Measurements from ENCODE around the gene GADD45GIP1. TPM values are rescaled to one million over a fixed set of nuclear protein-coding genes. Genes with fewer than 3 reads are reported as not detected.
"Not testable (repeated sequence)": the region's sequence is repeated elsewhere in the genome, so short reads cannot be mapped to it uniquely, and the experiment has no call there.

GADD45GIP1 gene
- total RNA-seq, 1 experiment from 2014 or later, result 23.2 TPM

DNA sequence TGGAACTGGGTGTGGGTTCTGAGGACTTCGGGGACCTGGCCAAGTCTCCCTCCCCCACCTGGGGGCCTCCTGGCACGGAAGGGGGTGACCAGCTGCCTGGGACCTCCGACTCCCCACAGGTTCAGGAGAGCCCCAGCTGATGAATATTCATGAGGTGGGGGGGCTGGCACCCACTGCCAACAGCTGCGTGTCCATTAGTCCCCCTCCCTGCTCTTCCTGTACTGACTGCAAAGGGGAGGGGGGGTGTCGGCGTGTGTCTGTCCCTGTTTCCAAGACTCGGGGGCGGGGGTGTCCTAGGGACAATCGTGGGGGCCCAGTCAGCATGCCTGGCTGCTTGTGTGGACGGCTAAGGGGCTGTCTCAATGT lies 27.6 kb upstream of the GADD45GIP1 start:
- Histone ChIP-seq H4K20me1 (ENCODE audit: insufficient read depth, low read depth, low read length) (no peaks in the 10 kb centered on the region), H3K9ac (ENCODE audit: low read length) (no peak overlapping the region), H2AFZ (ENCODE audit: low read length) (no peak overlapping the region), H3K27me3 (ENCODE audit: low read length) (no peaks in the 10 kb centered on the region), H3K36me3 (ENCODE audit: insufficient read depth, low read length) (no peaks in the 10 kb centered on the region), H3K4me1 (ENCODE audit: low read length) (peaks cover 5% of the 10 kb centered on the region), H3K9me3 (ENCODE audit: low read length) (no peaks in the 10 kb centered on the region; the same call in 1 of the 2 replicates), H3K79me2 (ENCODE audit: low read length) (no peaks in the 10 kb centered on the region), H3K27ac (ENCODE audit: low read length) (no peak overlapping the region), H3K4me2 (ENCODE audit: low read depth, low read length, poor library complexity, severe bottlenecking) (no peak overlapping the region), H3K9me2 (replicated peaks; ENCODE audit: insufficient read depth, low read length) (no peaks in the 10 kb centered on the region), H3K4me3 (ENCODE audit: low read length) (no peak overlapping the region)
- no peak for DNase-seq

DNA sequence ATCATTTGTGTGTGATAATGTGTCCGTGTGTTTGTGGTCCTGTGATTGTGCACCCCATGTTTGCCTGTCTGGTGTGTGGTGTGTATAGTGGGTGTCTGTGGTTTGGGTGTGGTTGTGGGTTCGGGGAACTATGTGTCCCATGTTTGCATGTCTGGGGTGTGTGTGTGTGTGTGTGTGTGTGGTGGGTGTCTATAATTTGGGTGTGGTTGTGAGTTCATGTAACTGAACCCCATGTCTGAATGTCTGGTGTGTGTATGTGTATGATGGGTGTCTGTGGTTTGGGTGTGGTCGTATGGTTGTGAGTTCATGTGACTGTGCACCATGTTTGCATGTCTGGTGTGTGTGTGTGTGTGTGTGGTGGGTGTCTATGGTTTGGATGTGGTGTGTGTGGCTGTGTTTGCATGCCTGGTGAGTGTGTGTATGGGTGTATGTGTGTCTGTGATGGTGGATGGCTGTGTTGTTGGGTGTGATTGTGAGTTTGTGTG lies 27.2 kb upstream of the GADD45GIP1 start:
- Histone ChIP-seq H2AFZ (ENCODE audit: low read length) (no peak overlapping the region), H3K4me2 (ENCODE audit: low read depth, low read length, poor library complexity, severe bottlenecking) (no peak overlapping the region), H3K27ac (ENCODE audit: low read length) (no peak overlapping the region), H3K4me3 (ENCODE audit: low read length) (no peak overlapping the region), H3K9ac (ENCODE audit: low read length) (no peak overlapping the region), H3K4me1 (ENCODE audit: low read length) (peaks cover 5% of the 10 kb centered on the region), H3K27me3 (ENCODE audit: low read length) (no peaks in the 10 kb centered on the region), H3K79me2 (ENCODE audit: low read length) (no peaks in the 10 kb centered on the region), H3K9me2 (replicated peaks; ENCODE audit: insufficient read depth, low read length) (no peaks in the 10 kb centered on the region), H4K20me1 (ENCODE audit: insufficient read depth, low read depth, low read length) (no peaks in the 10 kb centered on the region), H3K36me3 (ENCODE audit: insufficient read depth, low read length) (no peaks in the 10 kb centered on the region), H3K9me3 (ENCODE audit: low read length) (no peaks in the 10 kb centered on the region; the same call in 1 of the 2 replicates)
- DNase-seq, result no peak

DNA sequence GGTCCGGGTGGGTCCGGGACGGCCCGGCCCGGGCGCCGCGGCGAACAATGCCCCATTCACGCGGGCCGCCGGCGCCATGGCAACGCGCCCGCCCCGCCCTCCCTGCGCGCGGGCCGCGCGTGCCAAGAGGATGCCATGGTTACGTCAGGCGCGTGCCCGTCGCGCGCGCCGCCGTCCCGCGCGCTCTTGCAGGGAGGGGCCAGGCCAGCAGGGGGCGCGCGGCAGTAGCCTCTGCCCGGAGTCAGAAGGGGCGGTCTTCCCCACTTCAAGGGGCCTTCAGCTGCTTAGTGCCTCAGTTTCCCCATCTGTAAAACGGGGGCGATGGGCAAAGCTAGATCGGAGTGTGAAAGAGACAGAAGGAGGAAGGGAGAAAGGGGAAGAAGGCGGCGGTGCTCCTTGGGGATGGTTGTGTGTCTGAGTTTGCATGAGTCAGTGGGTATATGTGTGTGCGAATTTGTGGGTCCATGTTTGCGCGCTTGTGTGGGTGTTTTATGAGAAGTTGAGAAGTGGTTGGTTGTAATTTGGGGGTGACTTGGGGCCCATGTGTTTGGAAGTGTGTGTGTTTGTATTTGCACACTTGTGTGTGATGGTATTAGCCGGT lies 26.6 kb upstream of the GADD45GIP1 start:
- Histone ChIP-seq H3K4me1 (ENCODE audit: low read length) (peaks cover 5% of the 10 kb centered on the region), H4K20me1 (ENCODE audit: insufficient read depth, low read depth, low read length) (no peaks in the 10 kb centered on the region), H3K4me3 (ENCODE audit: low read length) (peak overlapping the region; percentile 51; the same call in 1 of the 2 replicates), H3K9ac (ENCODE audit: low read length) (no peak overlapping the region), H3K36me3 (ENCODE audit: insufficient read depth, low read length) (no peaks in the 10 kb centered on the region), H3K9me3 (ENCODE audit: low read length) (no peaks in the 10 kb centered on the region), H3K9me2 (replicated peaks; ENCODE audit: insufficient read depth, low read length) (no peaks in the 10 kb centered on the region), H3K27ac (ENCODE audit: low read length) (no peak overlapping the region), H3K27me3 (ENCODE audit: low read length) (no peaks in the 10 kb centered on the region), H3K79me2 (ENCODE audit: low read length) (no peaks in the 10 kb centered on the region), H2AFZ (ENCODE audit: low read length) (no peak overlapping the region), H3K4me2 (ENCODE audit: low read depth, low read length, poor library complexity, severe bottlenecking) (peak overlapping the region; percentile 54)
- DNase-seq, result peak; percentile 91

DNA sequence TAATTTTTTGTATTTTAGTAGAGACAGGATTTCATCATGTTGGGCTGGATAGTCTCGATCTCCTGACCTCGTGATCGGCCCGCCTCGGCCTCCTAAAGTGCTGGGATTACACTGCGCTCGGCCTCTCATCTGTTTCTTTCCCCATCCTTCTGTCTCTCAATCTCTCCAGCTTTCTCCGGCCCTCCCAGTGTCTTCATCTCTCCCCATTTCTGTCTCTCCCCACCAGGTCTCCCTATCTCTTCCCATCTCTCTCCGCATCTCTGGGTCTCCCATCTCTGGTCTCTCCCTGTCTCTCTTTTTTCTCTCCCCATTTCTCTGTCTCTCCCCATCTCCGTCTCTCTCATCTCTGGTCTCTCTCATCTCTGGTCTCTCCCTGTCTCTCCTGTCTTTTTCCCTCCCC lies 26.1 kb upstream of the GADD45GIP1 start:
- H3K4me1 ChIP-seq (ENCODE audit: low read length), result peaks cover 5% of the 10 kb centered on the region
- no peak overlapping the region for H3K27ac ChIP-seq (ENCODE audit: low read length)
- H3K9ac ChIP-seq (ENCODE audit: low read length), result no peak overlapping the region
- H3K9me2 ChIP-seq (replicated peaks; ENCODE audit: insufficient read depth, low read length), result no peaks in the 10 kb centered on the region
- H3K79me2 ChIP-seq (ENCODE audit: low read length), result no peaks in the 10 kb centered on the region
- H3K9me3 ChIP-seq (ENCODE audit: low read length), result no peaks in the 10 kb centered on the region
- DNase-seq, result no peak
- peak overlapping the region; percentile 51; the same call in 1 of the 2 replicates for H3K4me3 ChIP-seq (ENCODE audit: low read length)
- no peaks in the 10 kb centered on the region for H3K36me3 ChIP-seq (ENCODE audit: insufficient read depth, low read length)
- peak overlapping the region; percentile 54 for H3K4me2 ChIP-seq (ENCODE audit: low read depth, low read length, poor library complexity, severe bottlenecking)
- H4K20me1 ChIP-seq (ENCODE audit: insufficient read depth, low read depth, low read length), result no peaks in the 10 kb centered on the region
- H2AFZ ChIP-seq (ENCODE audit: low read length), result no peak overlapping the region
- H3K27me3 ChIP-seq (ENCODE audit: low read length), result no peaks in the 10 kb centered on the region

DNA sequence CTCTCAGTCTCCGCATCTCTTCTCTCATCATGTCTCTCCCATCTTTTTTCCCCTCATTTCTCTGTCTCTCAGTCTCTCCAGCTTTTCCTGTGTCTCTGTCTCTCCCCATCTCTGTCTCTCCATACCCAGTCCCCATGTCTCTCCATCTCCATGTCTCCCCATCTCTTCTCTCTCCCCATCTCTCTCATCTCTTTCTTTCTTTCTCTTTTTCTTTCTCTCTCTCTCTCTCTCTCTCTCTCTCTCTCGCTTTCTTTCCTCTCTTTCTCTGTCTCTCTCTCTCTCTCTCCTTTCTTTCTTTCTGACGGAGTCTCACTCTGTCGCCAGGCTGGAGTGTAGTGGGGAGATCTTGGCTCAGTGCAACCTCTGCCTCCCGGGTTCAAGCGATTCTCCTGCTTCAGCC lies 25.6 kb upstream of the GADD45GIP1 start:
- no peaks in the 10 kb centered on the region for H3K9me2 ChIP-seq (replicated peaks; ENCODE audit: insufficient read depth, low read length)
- peaks cover 5% of the 10 kb centered on the region for H3K4me1 ChIP-seq (ENCODE audit: low read length)
- H2AFZ ChIP-seq (ENCODE audit: low read length), result no peak overlapping the region
- H3K79me2 ChIP-seq (ENCODE audit: low read length), result no peaks in the 10 kb centered on the region
- H3K27ac ChIP-seq (ENCODE audit: low read length), result no peak overlapping the region
- no peaks in the 10 kb centered on the region for H3K9me3 ChIP-seq (ENCODE audit: low read length)
- H3K36me3 ChIP-seq (ENCODE audit: insufficient read depth, low read length), result no peaks in the 10 kb centered on the region
- no peak overlapping the region for H3K4me2 ChIP-seq (ENCODE audit: low read depth, low read length, poor library complexity, severe bottlenecking)
- no peak overlapping the region for H3K4me3 ChIP-seq (ENCODE audit: low read length)
- no peak overlapping the region for H3K9ac ChIP-seq (ENCODE audit: low read length)
- no peak for DNase-seq
- H4K20me1 ChIP-seq (ENCODE audit: insufficient read depth, low read depth, low read length), result no peaks in the 10 kb centered on the region
- H3K27me3 ChIP-seq (ENCODE audit: low read length), result no peaks in the 10 kb centered on the region

DNA sequence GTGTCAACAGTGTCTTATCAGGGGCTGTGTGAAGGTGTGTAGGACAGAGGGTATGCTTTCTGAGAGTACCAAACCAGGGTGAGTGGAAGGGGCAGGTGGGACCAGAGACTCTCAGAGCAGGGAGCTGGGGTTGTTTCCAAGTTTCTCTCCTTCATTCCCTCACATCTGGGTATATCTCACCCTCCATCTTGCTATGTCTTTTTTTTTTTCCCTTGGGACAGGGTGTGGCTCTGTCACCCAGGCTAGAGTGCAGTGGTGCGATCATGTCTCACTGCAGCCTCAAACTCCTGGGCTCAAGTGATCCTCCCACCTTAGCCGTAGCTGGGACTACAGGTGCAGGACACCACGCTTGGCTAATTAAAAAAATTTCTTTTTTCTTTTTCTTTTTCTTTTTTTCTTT lies 23.0 kb upstream of the GADD45GIP1 start:
- Histone ChIP-seq H4K20me1 (ENCODE audit: insufficient read depth, low read depth, low read length) (no peaks in the 10 kb centered on the region), H2AFZ (ENCODE audit: low read length) (no peak overlapping the region), H3K27me3 (ENCODE audit: low read length) (no peaks in the 10 kb centered on the region), H3K36me3 (ENCODE audit: insufficient read depth, low read length) (no peaks in the 10 kb centered on the region), H3K4me3 (ENCODE audit: low read length) (no peak overlapping the region), H3K9ac (ENCODE audit: low read length) (no peak overlapping the region), H3K27ac (ENCODE audit: low read length) (no peak overlapping the region), H3K9me2 (replicated peaks; ENCODE audit: insufficient read depth, low read length) (no peaks in the 10 kb centered on the region), H3K79me2 (ENCODE audit: low read length) (no peaks in the 10 kb centered on the region), H3K4me1 (ENCODE audit: low read length) (peaks cover 5% of the 10 kb centered on the region), H3K9me3 (ENCODE audit: low read length) (no peaks in the 10 kb centered on the region), H3K4me2 (ENCODE audit: low read depth, low read length, poor library complexity, severe bottlenecking) (no peak overlapping the region)
- no peak for DNase-seq

DNA sequence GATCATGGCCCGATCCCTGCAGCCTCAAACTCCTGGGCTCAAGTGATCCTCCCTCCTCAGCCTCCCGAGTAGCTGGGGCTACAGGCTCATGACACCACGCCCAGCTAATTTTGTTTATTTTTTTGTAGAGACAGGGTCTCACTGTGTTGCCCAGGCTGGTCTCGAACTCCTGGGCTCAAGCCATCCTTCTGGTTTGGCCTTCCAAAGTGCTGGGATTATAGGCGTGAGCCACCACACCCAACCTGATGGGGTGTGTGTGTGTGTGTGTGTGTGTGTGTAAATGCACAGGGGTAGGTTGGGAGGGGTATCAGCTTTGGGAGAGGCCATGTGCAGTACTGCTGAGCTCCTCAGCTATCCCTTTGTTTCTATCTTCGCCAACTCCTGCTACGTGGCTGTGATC lies 19.1 kb upstream of the GADD45GIP1 start:
- H3K9me3 ChIP-seq (ENCODE audit: low read length); H3K27me3 ChIP-seq (ENCODE audit: low read length); H3K9me2 ChIP-seq (replicated peaks; ENCODE audit: insufficient read depth, low read length); H3K36me3 ChIP-seq (ENCODE audit: insufficient read depth, low read length); H3K9ac ChIP-seq (ENCODE audit: low read length); H2AFZ ChIP-seq (ENCODE audit: low read length); H3K27ac ChIP-seq (ENCODE audit: low read length); DNase-seq; H3K79me2 ChIP-seq (ENCODE audit: low read length); H4K20me1 ChIP-seq (ENCODE audit: insufficient read depth, low read depth, low read length); H3K4me3 ChIP-seq (ENCODE audit: low read length); H3K4me1 ChIP-seq (ENCODE audit: low read length); H3K4me2 ChIP-seq (ENCODE audit: low read depth, low read length, poor library complexity, severe bottlenecking): not testable (repeated sequence)

DNA sequence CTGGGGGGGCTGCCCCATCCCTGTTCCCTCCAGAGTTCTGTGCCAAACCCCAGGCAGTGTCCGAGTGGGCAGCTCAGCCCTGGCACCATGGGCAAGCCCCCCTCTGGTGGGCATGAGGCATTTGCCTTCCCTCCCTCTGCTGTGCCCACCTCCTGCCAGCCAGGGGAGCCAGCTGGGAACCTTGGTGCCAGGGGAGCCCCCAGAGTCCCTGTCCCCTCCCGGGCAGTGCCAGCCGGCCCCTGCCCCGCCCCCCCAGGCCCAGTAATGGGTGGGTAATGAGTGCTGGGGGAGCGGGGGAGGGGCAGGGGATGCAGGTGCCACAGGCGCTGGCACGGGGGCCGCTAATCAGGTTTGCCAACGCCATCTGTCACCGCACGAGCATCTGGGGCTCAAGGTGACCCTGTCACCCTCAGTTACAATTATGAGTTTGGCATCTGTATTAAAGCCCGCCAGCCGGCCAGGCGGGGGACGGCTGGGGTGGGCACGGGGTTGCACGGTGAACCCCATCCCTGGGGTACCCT lies 18.3 kb upstream of the GADD45GIP1 start:
- H3K27me3 ChIP-seq (ENCODE audit: low read length), result no peaks in the 10 kb centered on the region
- no peaks in the 10 kb centered on the region for H3K79me2 ChIP-seq (ENCODE audit: low read length)
- DNase-seq, result no peak
- H3K9me2 ChIP-seq (replicated peaks; ENCODE audit: insufficient read depth, low read length), result no peaks in the 10 kb centered on the region
- no peaks in the 10 kb centered on the region for H3K9me3 ChIP-seq (ENCODE audit: low read length)
- no peaks in the 10 kb centered on the region for H3K36me3 ChIP-seq (ENCODE audit: insufficient read depth, low read length)
- no peak overlapping the region for H3K4me2 ChIP-seq (ENCODE audit: low read depth, low read length, poor library complexity, severe bottlenecking)
- no peak overlapping the region for H3K9ac ChIP-seq (ENCODE audit: low read length)
- H2AFZ ChIP-seq (ENCODE audit: low read length), result no peak overlapping the region
- H3K4me1 ChIP-seq (ENCODE audit: low read length), result no peaks in the 10 kb centered on the region
- H3K4me3 ChIP-seq (ENCODE audit: low read length), result no peak overlapping the region
- H4K20me1 ChIP-seq (ENCODE audit: insufficient read depth, low read depth, low read length), result no peaks in the 10 kb centered on the region
- no peak overlapping the region for H3K27ac ChIP-seq (ENCODE audit: low read length)

Data from Karpas-422 (cell line).